AG09309 (cell line): ENCODE results near the gene GRID2IP.

Experiments
- DNase-seq: peaks from one replicate; pipeline ENCODE4 v3.0.0-alpha.2; 2010; ENCODE audit warnings: low read depth
- H3K4me3 ChIP-seq: 2 replicates; pipeline ENCODE4 v1.5.1; 2011; ENCODE audit warnings: mild to moderate bottlenecking, low read depth, low read length, moderate library complexity; ENCODE audit not compliant: control insufficient read depth
- CTCF ChIP-seq: IDR thresholded peaks from 2 replicates; pipeline ENCODE4 v1.5.1; 2011; ENCODE audit warnings: mild to moderate bottlenecking, low read depth, low read length, inconsistent platforms; ENCODE audit not compliant: insufficient read depth, control insufficient read depth; ENCODE audit errors: missing control alignments

The GRID2IP gene

GRCh38 chr7:6497637-6497905 is 53.7 kb downstream of the GRID2IP start:
- TF ChIP-seq CTCF = no peak

GRCh38 chr7:6496842-6497636 is 54.2 kb downstream of the GRID2IP start:
- DNase-seq = no peak
- H3K4me3 ChIP-seq = no peak overlapping the region
- no peak for TF ChIP-seq CTCF

More at GRCh38 chr7:6497637-6497905, 53.7 kb downstream of the GRID2IP start:
- no peak for DNase-seq
- H3K4me3 ChIP-seq = no peak overlapping the region

GRCh38 chr7:6495597-6496262 is 55.5 kb downstream of the GRID2IP start:
- TF ChIP-seq CTCF = no peak
- no peak overlapping the region for H3K4me3 ChIP-seq
- no peak for DNase-seq

- H3K4me3 ChIP-seq = no peak overlapping the region
- no peak for DNase-seq
- TF ChIP-seq CTCF = no peak
Observed at GRCh38 chr7:6494365-6494764, 56.9 kb downstream of the GRID2IP start.

GRCh38 chr7:6491194-6491593 is 60.1 kb downstream of the GRID2IP start:
- DNase-seq = no peak
- H3K4me3 ChIP-seq = no peak overlapping the region
- no peak for TF ChIP-seq CTCF

- H3K4me3 ChIP-seq = no peak overlapping the region
- DNase-seq = no peak
- TF ChIP-seq CTCF = no peak
Observed at GRCh38 chr7:6489612-6490011, 61.6 kb downstream of the GRID2IP start.
